Measurements from ENCODE around the gene SNX8. TPM values are rescaled to one million over a fixed set of nuclear protein-coding genes. Genes with fewer than 3 reads are reported as not detected.

Gene SNX8
- total RNA-seq, 1 experiment from 2014 or later = 86.6 TPM

DNA sequence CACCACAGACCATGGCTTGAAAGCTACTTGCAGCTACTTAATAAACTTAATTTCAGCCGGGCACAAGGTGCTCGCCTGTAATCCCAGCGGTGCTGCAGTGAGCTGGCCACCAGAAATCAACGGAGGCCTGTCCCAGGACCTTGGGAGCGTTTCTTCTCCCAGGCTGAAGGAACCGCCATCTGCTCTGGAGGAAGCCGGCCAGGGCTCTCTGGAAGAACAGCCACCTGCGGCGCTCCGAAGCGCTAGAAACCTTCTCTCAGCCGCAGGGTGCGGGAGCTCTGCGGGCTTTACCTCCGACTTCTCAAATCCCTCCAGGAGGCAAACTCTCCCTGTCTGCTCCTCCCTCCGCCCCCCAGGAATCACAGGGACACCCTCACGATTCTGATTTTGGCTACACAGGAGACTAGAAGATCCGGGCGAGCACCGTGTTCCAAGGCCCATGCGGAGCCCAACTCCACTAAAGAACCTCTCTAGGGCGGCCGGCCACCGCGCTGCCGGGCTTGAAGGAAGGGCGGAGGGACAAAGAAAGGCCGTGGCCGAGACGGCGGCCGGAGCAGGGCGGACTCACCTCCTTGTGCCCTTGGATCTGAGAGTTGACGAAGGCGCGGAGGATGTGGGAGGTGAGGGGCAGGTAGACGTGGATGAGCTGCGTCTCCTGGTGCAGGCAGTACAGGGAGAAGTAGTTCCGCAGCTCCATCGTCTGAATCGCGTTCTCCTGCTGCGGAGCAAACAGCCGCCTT is 57.8 kb downstream of the SNX8 start:
- CTCF ChIA-PET = interaction anchor here (0.6 kb wide), 1 partner anchor 14 kb away, joined by 5 read pairs; no protein-coding TSS in a partner anchor
- Mint-ChIP-seq H3K4me1 (ENCODE audit: low read depth, unreplicated experiment) (no peaks in the 10 kb centered on the region), H3K27ac (ENCODE audit: unreplicated experiment) (no peak overlapping the region), H3K9me3 (ENCODE audit: unreplicated experiment) (no peaks in the 10 kb centered on the region), H3K27me3 (ENCODE audit: insufficient read depth, unreplicated experiment) (no peaks in the 10 kb centered on the region), H3K36me3 (ENCODE audit: insufficient read depth, unreplicated experiment) (peaks cover 33% of the 10 kb centered on the region), H3K4me3 (ENCODE audit: unreplicated experiment) (no peak overlapping the region)
- TF ChIP-seq, protein P1, sequence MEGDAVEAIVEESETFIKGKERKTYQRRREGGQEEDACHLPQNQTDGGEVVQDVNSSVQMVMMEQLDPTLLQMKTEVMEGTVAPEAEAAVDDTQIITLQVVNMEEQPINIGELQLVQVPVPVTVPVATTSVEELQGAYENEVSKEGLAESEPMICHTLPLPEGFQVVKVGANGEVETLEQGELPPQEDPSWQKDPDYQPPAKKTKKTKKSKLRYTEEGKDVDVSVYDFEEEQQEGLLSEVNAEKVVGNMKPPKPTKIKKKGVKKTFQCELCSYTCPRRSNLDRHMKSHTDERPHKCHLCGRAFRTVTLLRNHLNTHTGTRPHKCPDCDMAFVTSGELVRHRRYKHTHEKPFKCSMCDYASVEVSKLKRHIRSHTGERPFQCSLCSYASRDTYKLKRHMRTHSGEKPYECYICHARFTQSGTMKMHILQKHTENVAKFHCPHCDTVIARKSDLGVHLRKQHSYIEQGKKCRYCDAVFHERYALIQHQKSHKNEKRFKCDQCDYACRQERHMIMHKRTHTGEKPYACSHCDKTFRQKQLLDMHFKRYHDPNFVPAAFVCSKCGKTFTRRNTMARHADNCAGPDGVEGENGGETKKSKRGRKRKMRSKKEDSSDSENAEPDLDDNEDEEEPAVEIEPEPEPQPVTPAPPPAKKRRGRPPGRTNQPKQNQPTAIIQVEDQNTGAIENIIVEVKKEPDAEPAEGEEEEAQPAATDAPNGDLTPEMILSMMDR (IDR thresholded peaks at IDR 0.05; ENCODE audit: insufficient read depth in 1 of 2, low read depth in 1 of 2, low read length in 1 of 2, severe bottlenecking in 1 of 2, unreplicated experiment in 1 of 2) = no peak
- intact Hi-C loops (cut with micrococcal nuclease; ENCODE audit: unreplicated experiment) = no loop called here
- H3K27me3 ChIP-seq (replicated peaks; ENCODE audit: control insufficient read depth, insufficient read depth, low read length) = no peaks in the 10 kb centered on the region
- POLR2A ChIA-PET = no interaction called here
- no peaks in the 10 kb centered on the region for H3K9me3 ChIP-seq
- no peak overlapping the region for H3K4me3 ChIP-seq (ENCODE audit: low read depth, low read length)
- no peak for DNase-seq
- no peaks in the 10 kb centered on the region for H3K4me1 ChIP-seq
- no TSS peak for BruUV-seq (replicated peaks)
- no peaks in the 10 kb centered on the region; the same call in 1 of the 2 replicates for H3K36me3 ChIP-seq (ENCODE audit: control insufficient read depth, insufficient read depth, low read length)

- Mint-ChIP-seq H3K4me1 (ENCODE audit: low read depth, unreplicated experiment) (no peaks in the 10 kb centered on the region), H3K4me3 (ENCODE audit: unreplicated experiment) (no peak overlapping the region), H3K9me3 (ENCODE audit: unreplicated experiment) (no peaks in the 10 kb centered on the region), H3K36me3 (ENCODE audit: insufficient read depth, unreplicated experiment) (peaks cover 42% of the 10 kb centered on the region), H3K27me3 (ENCODE audit: insufficient read depth, unreplicated experiment) (no peaks in the 10 kb centered on the region), H3K27ac (ENCODE audit: unreplicated experiment) (no peak overlapping the region)
- no TSS peak for BruUV-seq (replicated peaks)
- intact Hi-C loops (cut with micrococcal nuclease; ENCODE audit: unreplicated experiment) = no loop called here
- H3K27me3 ChIP-seq (replicated peaks; ENCODE audit: control insufficient read depth, insufficient read depth, low read length) = no peaks in the 10 kb centered on the region
- ChIA-PET CTCF (interaction anchor here (0.6 kb wide), 1 partner anchor 15 kb away, joined by 5 read pairs; no protein-coding TSS in a partner anchor), POLR2A (no interaction called here)
- H3K4me1 ChIP-seq = no peaks in the 10 kb centered on the region
- no peak overlapping the region for H3K4me3 ChIP-seq (ENCODE audit: low read depth, low read length)
- H3K36me3 ChIP-seq (ENCODE audit: control insufficient read depth, insufficient read depth, low read length) = no peaks in the 10 kb centered on the region; the same call in 1 of the 2 replicates
- TF ChIP-seq, protein P1 (IDR thresholded peaks at IDR 0.05; ENCODE audit: insufficient read depth in 1 of 2, low read depth in 1 of 2, low read length in 1 of 2, severe bottlenecking in 1 of 2, unreplicated experiment in 1 of 2) = no peak
- DNase-seq = no peak
- H3K9me3 ChIP-seq = no peaks in the 10 kb centered on the region
Measured at GRCh38 chr7:2255145-2256139, 58.8 kb downstream of the SNX8 start.

GRCh38 chr7:2254429-2255144 is 59.7 kb downstream of the SNX8 start:
- TF ChIP-seq, protein P1 (IDR thresholded peaks at IDR 0.05; ENCODE audit: insufficient read depth in 1 of 2, low read depth in 1 of 2, low read length in 1 of 2, severe bottlenecking in 1 of 2, unreplicated experiment in 1 of 2) = no peak
- BruUV-seq (replicated peaks) = TSS peak; percentile 47
- Histone ChIP-seq H3K9me3 (no peaks in the 10 kb centered on the region), H3K36me3 (ENCODE audit: control insufficient read depth, insufficient read depth, low read length) (no peaks in the 10 kb centered on the region; the same call in 1 of the 2 replicates), H3K4me3 (ENCODE audit: low read depth, low read length) (no peak overlapping the region), H3K4me1 (no peaks in the 10 kb centered on the region), H3K27me3 (replicated peaks; ENCODE audit: control insufficient read depth, insufficient read depth, low read length) (no peaks in the 10 kb centered on the region)
- Mint-ChIP-seq H3K27ac (ENCODE audit: unreplicated experiment) (no peak overlapping the region), H3K4me3 (ENCODE audit: unreplicated experiment) (no peak overlapping the region), H3K4me1 (ENCODE audit: low read depth, unreplicated experiment) (no peaks in the 10 kb centered on the region), H3K9me3 (ENCODE audit: unreplicated experiment) (no peaks in the 10 kb centered on the region), H3K27me3 (ENCODE audit: insufficient read depth, unreplicated experiment) (no peaks in the 10 kb centered on the region), H3K36me3 (ENCODE audit: insufficient read depth, unreplicated experiment) (peaks cover 42% of the 10 kb centered on the region)
- ChIA-PET CTCF (no interaction called here), POLR2A (no interaction called here)
- DNase-seq = no peak
- intact Hi-C loops (cut with micrococcal nuclease; ENCODE audit: unreplicated experiment) = no loop called here
